Measurements from ENCODE around the gene NPTX1.

Gene NPTX1

DNA sequence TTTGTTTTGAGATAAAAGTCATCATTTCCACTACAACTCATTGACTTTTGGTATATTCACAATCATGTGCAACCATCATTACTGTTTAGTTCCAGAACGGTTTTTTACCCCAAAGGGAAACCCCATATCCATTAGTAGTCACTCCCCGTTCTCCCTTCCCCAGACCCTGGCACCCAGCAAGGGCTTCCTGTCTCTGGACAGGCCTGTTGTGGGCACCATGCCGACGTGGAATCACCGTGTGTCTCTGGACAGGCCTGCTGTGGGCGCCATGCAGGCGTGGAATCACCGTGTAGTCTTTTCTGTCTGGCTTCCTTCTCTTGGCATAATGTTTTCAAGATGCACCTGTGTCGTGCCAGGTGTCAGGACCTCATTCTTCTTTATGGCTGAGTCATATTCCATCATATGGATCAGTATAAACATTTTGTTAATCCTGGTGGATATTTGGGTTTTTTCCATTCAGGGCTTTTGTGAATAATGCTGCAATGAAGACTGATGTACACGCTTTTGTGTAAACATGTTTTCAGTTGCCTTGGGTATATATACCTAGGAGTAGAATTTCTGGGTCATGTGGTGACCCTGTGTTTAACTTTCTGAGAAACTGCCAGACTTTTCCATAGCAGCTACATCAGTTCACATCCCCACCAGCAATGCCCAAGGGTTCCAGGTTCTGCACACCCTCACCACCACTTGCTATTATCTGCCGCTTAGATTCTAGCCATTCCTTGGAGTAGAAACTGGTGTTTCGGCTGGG lies 42.3 kb downstream of the NPTX1 start:
- Histone ChIP-seq H3K4me3 (ENCODE audit: low read length) (no peak overlapping the region), H3K4me1 (ENCODE audit: control insufficient read depth, insufficient read depth, low read length) (no peaks in the 10 kb centered on the region), H3K27me3 (ENCODE audit: control insufficient read depth, insufficient read depth, low read length) (peaks cover 3% of the 10 kb centered on the region), H3K4me2 (ENCODE audit: low read length) (no peak overlapping the region), H3K9me3 (replicated peaks; ENCODE audit: low read length) (no peaks in the 10 kb centered on the region), H3K36me3 (ENCODE audit: insufficient read depth, low read length) (no peaks in the 10 kb centered on the region), H3K9ac (ENCODE audit: low read depth, low read length) (no peak overlapping the region)

DNA sequence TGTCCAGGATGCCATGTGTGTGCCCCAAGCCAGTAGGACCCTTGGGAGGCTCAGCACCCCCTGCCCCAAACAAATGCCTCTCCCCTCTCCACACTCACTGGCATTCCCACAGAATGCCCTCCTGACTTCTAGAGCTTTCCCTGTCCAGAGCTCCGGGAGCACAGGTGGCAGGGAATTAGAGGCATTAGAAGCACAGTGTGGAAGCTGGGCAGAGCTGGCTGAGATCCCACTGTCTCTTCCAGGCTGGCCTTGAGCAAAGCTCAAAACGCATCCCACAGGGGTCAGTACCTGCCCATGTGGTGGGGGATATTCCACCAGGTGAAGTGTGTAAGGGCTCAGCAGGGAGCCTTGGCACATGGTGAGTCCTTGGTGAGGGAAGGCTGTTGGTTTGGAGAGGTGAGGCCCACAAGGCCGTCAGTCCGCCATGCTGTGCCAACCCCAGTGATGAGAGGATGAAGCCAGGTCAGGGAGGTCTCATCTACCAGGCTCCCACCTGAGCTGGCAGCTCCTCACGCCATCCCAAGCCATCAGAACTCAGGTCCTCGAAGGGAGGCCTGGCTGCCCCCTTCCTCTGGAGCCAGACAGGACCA lies 43.4 kb downstream of the NPTX1 start:
- Histone ChIP-seq H3K36me3 (ENCODE audit: insufficient read depth, low read length) (no peaks in the 10 kb centered on the region), H3K4me2 (ENCODE audit: low read length) (no peak overlapping the region), H3K9ac (ENCODE audit: low read depth, low read length) (no peak overlapping the region), H3K27me3 (ENCODE audit: control insufficient read depth, insufficient read depth, low read length) (peaks cover 3% of the 10 kb centered on the region), H3K9me3 (replicated peaks; ENCODE audit: low read length) (no peaks in the 10 kb centered on the region), H3K4me3 (ENCODE audit: low read length) (no peak overlapping the region), H3K4me1 (ENCODE audit: control insufficient read depth, insufficient read depth, low read length) (no peaks in the 10 kb centered on the region)

GRCh38 chr17:80432350-80432955 lies 44.0 kb downstream of the NPTX1 start:
- H3K27me3 ChIP-seq (ENCODE audit: control insufficient read depth, insufficient read depth, low read length), result peaks cover 3% of the 10 kb centered on the region
- no peak overlapping the region for H3K9ac ChIP-seq (ENCODE audit: low read depth, low read length)
- no peaks in the 10 kb centered on the region for H3K36me3 ChIP-seq (ENCODE audit: insufficient read depth, low read length)
- H3K9me3 ChIP-seq (replicated peaks; ENCODE audit: low read length), result no peaks in the 10 kb centered on the region
- no peak overlapping the region for H3K4me2 ChIP-seq (ENCODE audit: low read length)
- no peaks in the 10 kb centered on the region for H3K4me1 ChIP-seq (ENCODE audit: control insufficient read depth, insufficient read depth, low read length)
- no peak overlapping the region for H3K4me3 ChIP-seq (ENCODE audit: low read length)

DNA sequence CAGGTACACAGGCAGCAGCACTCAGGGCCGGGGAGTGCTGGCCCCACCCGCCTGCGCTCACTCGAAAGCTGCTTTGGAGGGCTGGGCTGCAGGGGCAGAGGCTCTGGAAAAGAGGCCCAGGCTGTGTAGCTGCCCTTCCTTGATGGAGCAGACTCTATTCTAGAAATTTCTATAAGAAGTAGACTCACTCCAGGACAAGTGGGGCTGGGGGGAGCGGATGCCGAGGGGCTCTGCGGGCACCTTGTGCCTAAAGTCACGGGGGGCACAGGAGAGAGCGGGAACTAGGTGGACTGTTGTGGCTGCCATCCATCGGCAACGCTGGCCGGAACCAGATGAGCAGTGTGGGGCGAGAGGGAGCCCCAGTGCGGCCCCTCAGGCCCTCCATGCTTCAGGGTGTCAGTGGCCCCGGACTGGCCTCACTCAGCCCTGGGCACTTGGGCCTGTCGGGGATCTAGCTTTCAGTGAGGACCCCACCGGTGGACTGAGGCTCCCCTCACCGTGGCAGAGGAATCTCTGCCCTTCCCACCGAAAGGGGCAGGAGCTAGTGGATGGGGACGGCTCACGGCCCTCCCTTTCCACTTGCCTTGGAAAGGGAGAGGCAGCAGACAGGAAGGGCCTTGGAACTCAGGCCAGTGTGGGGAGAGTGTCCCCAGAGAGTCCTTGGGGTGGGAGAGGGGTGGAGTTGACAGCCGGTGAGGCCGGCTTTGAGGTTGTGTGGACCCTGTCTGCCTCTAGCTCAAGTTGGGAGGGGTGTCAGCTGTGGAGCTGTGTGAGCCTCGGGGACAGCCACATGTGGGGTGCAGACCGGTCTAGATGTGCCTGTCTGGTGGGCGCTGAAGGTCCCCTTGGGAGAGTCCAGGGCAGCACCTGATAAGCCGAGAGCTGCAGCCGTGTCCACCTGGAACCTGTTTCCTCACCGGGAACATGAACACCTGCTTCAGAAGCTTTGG lies 44.9 kb downstream of the NPTX1 start:
- H3K9me3 ChIP-seq (replicated peaks; ENCODE audit: low read length), result no peaks in the 10 kb centered on the region
- H3K4me3 ChIP-seq (ENCODE audit: low read length), result no peak overlapping the region
- peaks cover 3% of the 10 kb centered on the region for H3K27me3 ChIP-seq (ENCODE audit: control insufficient read depth, insufficient read depth, low read length)
- H3K9ac ChIP-seq (ENCODE audit: low read depth, low read length), result no peak overlapping the region
- H3K4me1 ChIP-seq (ENCODE audit: control insufficient read depth, insufficient read depth, low read length), result no peaks in the 10 kb centered on the region
- no peak overlapping the region for H3K4me2 ChIP-seq (ENCODE audit: low read length)
- no peaks in the 10 kb centered on the region for H3K36me3 ChIP-seq (ENCODE audit: insufficient read depth, low read length)

GRCh38 chr17:80430446-80431245 lies 45.8 kb downstream of the NPTX1 start:
- Histone ChIP-seq H3K4me2 (ENCODE audit: low read length) (no peak overlapping the region), H3K4me1 (ENCODE audit: control insufficient read depth, insufficient read depth, low read length) (no peaks in the 10 kb centered on the region), H3K4me3 (ENCODE audit: low read length) (no peak overlapping the region), H3K36me3 (ENCODE audit: insufficient read depth, low read length) (no peaks in the 10 kb centered on the region), H3K27me3 (ENCODE audit: control insufficient read depth, insufficient read depth, low read length) (peaks cover 3% of the 10 kb centered on the region), H3K9ac (ENCODE audit: low read depth, low read length) (no peak overlapping the region), H3K9me3 (replicated peaks; ENCODE audit: low read length) (no peaks in the 10 kb centered on the region)

DNA sequence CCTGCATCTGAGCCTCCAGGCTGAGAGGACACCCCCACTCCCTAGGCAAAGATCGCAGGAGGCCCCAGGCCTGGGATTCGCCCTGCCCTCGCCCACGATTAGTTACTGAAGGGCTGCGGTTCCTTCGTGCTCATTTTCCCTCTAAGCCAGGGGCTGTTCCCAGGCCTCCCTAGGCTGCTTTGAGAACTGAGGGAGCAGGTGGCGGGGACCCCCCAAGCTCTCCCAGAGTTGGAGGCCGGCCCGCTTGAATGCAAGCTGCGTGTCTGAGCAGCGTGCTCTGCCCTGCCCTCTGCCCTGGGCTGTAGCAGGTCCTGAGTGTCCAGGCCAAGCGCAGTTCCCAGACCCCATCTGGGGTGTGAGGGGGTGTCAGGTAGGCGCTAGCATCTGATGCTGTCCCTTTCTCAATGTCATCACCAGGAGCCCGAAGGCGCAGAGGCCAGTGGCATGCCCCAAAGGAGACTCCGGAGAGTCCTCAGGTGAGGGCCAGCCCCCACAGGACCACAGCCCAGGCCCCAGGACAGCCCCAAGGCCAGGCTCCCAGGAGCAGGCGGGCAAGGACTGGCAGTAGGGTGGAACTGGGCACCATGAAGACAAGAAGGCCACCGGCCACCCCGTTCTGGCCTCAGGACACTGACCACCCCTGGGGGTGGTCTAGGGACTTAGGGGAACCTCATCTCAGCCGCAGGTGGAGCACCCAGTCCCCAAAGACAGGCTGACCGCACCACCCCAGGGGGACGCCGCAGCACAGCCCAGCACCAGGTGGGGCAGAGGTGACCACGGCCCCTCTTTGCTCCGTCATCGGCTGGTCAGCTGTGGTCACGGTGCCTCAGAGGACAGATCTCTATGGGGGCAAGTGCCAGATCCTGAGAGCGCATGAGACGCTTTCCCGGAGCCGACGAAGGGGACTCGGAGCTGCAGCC lies 46.8 kb downstream of the NPTX1 start:
- H3K4me1 ChIP-seq (ENCODE audit: control insufficient read depth, insufficient read depth, low read length), result no peaks in the 10 kb centered on the region
- no peaks in the 10 kb centered on the region for H3K9me3 ChIP-seq (replicated peaks; ENCODE audit: low read length)
- no peak overlapping the region for H3K4me3 ChIP-seq (ENCODE audit: low read length)
- peaks cover 3% of the 10 kb centered on the region for H3K27me3 ChIP-seq (ENCODE audit: control insufficient read depth, insufficient read depth, low read length)
- H3K4me2 ChIP-seq (ENCODE audit: low read length), result no peak overlapping the region
- no peaks in the 10 kb centered on the region for H3K36me3 ChIP-seq (ENCODE audit: insufficient read depth, low read length)
- H3K9ac ChIP-seq (ENCODE audit: low read depth, low read length), result no peak overlapping the region

- H3K36me3 ChIP-seq (ENCODE audit: insufficient read depth, low read length), result no peaks in the 10 kb centered on the region
- H3K27me3 ChIP-seq (ENCODE audit: control insufficient read depth, insufficient read depth, low read length), result no peaks in the 10 kb centered on the region
- no peak overlapping the region for H3K4me2 ChIP-seq (ENCODE audit: low read length)
Measured at GRCh38 chr17:80428796-80429195, 47.6 kb downstream of the NPTX1 start.

GRCh38 chr17:80428363-80428762 lies 48.0 kb downstream of the NPTX1 start:
- H3K9me3 ChIP-seq (replicated peaks; ENCODE audit: low read length), result no peaks in the 10 kb centered on the region
- H3K27me3 ChIP-seq (ENCODE audit: control insufficient read depth, insufficient read depth, low read length), result no peaks in the 10 kb centered on the region
- H3K4me3 ChIP-seq (ENCODE audit: low read length), result no peak overlapping the region
- H3K36me3 ChIP-seq (ENCODE audit: insufficient read depth, low read length), result no peaks in the 10 kb centered on the region
- H3K4me1 ChIP-seq (ENCODE audit: control insufficient read depth, insufficient read depth, low read length), result no peaks in the 10 kb centered on the region
- H3K4me2 ChIP-seq (ENCODE audit: low read length), result no peak overlapping the region
- no peak overlapping the region for H3K9ac ChIP-seq (ENCODE audit: low read depth, low read length)

More at GRCh38 chr17:80428796-80429195, 47.6 kb downstream of the NPTX1 start:
- no peak overlapping the region for H3K4me3 ChIP-seq (ENCODE audit: low read length)
- H3K9me3 ChIP-seq (replicated peaks; ENCODE audit: low read length), result no peaks in the 10 kb centered on the region
- H3K9ac ChIP-seq (ENCODE audit: low read depth, low read length), result no peak overlapping the region
- no peaks in the 10 kb centered on the region for H3K4me1 ChIP-seq (ENCODE audit: control insufficient read depth, insufficient read depth, low read length)

DNA sequence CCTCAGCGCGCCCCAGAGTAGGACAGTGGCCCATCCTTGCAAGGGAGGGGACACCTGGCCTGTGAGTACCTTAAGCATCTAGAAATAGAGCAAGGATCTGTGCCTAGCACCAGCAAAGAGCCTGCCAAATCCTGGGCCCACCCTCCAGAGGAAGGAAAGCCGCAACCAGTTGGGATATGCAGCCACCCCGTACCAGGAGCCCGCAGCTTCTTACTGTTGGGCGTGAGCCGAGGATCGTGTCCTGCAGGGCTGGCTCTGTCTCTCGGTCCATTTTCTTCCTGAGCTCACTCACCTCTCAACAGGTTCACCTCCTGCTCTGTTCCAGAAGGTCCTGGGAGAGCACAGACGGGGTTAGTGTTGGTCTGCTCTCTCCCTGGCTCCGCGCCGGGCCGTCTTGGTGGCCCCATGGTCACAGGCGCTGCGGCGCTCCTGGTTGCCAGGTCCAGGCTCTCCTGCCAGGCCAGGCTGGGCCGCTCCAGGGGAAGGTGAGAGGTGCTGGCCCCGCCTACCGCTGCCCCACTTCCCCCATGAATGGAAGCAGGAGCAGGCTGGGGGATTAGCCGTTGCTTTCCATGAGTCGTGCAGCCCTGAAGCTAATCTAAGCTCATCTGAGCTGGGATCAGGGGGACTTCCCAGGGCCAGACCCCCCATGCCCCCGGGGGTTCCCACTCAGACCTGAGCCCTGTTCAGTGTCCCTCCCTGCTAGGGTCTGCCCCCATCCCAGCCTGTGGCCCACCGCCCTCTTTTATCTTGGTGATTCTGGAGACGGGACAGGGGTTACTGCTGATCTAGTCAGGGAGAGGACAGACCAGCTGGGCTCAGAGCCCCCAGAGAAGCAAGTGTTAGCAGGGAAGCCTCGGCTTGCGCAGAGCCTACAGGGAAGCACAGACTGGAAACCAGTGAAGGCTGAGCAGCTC lies 48.8 kb downstream of the NPTX1 start:
- H3K9me3 ChIP-seq (replicated peaks; ENCODE audit: low read length), result no peaks in the 10 kb centered on the region
- H3K9ac ChIP-seq (ENCODE audit: low read depth, low read length), result no peak overlapping the region
- H3K4me1 ChIP-seq (ENCODE audit: control insufficient read depth, insufficient read depth, low read length), result no peaks in the 10 kb centered on the region
- no peak overlapping the region for H3K4me3 ChIP-seq (ENCODE audit: low read length)
- no peaks in the 10 kb centered on the region for H3K27me3 ChIP-seq (ENCODE audit: control insufficient read depth, insufficient read depth, low read length)
- no peak overlapping the region for H3K4me2 ChIP-seq (ENCODE audit: low read length)
- H3K36me3 ChIP-seq (ENCODE audit: insufficient read depth, low read length), result no peaks in the 10 kb centered on the region
